ENCODE measurements around the gene SLC25A41. TPM values are rescaled to one million over a fixed set of nuclear protein-coding genes. Genes with fewer than 3 reads are reported as not detected.
A peak's percentile ranks its signal among the peaks of the same experiment; 100 is the strongest.

The SLC25A41 gene
- total and polyA plus RNA-seq, 2 of the 13 experiments (the other 11 are each of a cell fraction or from before 2014, with no cell fraction given), result 0.33 to 0.95 TPM

DNA sequence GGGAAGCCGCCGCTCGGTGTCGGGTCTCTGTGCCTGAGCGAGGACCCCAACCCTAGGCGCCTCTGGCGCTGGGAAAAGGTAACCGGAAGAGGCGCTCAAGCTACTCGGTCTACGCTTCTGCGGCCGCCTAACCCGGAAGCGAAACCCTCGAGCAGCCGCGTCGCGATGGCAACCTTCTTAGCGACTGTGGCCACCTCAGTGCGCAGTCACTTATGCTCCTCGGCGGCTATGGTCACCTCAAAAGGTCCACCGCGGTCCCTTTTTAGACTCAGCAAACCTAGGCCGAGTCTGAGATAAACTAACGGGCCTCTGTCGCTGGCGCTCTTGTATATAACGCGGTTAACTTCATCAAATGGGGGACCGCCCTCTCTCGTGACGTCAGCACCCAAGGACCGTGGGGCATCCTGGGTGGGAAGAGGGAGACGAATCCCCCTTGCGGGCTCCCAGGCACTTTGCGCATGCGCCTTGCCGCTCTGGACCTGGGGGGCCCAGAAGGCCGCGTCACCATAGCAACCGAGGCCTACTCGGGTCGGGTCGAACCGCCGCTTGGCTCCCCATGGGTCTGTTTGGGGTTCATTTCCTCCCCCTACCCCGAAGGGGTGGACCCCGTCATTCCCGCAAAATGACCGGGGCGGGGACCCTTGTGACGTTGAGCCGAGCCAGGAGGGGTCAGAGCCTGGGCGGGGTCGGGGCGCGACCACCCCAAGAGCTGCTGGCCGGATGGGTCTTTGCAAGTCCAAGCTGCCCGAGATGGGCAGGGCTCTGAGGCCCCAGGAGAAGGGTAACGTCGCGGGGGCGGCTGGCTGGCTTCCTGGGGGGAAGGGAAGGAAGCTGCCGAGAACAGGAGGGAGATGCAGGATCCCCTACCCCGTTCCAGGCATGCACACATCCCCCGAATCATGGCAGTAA lies 40.2 kb downstream of the SLC25A41 start, which contains the start of gene GTF2F1 (continued):
- TF ChIP-seq, protein P1, sequence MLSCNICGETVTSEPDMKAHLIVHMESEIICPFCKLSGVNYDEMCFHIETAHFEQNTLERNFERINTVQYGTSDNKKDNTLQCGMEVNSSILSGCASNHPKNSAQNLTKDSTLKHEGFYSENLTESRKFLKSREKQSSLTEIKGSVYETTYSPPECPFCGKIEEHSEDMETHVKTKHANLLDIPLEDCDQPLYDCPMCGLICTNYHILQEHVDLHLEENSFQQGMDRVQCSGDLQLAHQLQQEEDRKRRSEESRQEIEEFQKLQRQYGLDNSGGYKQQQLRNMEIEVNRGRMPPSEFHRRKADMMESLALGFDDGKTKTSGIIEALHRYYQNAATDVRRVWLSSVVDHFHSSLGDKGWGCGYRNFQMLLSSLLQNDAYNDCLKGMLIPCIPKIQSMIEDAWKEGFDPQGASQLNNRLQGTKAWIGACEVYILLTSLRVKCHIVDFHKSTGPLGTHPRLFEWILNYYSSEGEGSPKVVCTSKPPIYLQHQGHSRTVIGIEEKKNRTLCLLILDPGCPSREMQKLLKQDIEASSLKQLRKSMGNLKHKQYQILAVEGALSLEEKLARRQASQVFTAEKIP (CRISPR knock-in tag; IDR thresholded peaks at IDR 0.05; ENCODE audit: borderline replicate concordance), result no peak
- TF ChIP-seq ATF1 (CRISPR knock-in tag; IDR thresholded peaks at IDR 0.05) (peak; percentile 94), ZNF724P (CRISPR knock-in tag; IDR thresholded peaks at IDR 0.05; ENCODE audit: borderline replicate concordance) (no peak), KDM4B (CRISPR knock-in tag; IDR thresholded peaks at IDR 0.05) (no peak), RBM22 (optimal IDR thresholded peaks at IDR 0.05; ENCODE audit: low read length) (peak; percentile 81), TARDBP (CRISPR knock-in tag; IDR thresholded peaks at IDR 0.05) (peak; percentile 45; the same call in 1 of the 2 replicates), ZNF350 (CRISPR knock-in tag; IDR thresholded peaks at IDR 0.05; ENCODE audit: borderline replicate concordance, low read depth) (peak; percentile 68; the same call in 1 of the 2 replicates), ZNF143 (CRISPR knock-in tag; IDR thresholded peaks at IDR 0.05) (peak; percentile 85), KMT2B (CRISPR knock-in tag; IDR thresholded peaks at IDR 0.05) (peak; percentile 50), ZNF101 (CRISPR knock-in tag; IDR thresholded peaks at IDR 0.05; ENCODE audit: borderline replicate concordance, low read depth) (no peak), KLF9 (CRISPR knock-in tag; IDR thresholded peaks at IDR 0.05; ENCODE audit: low read depth) (no peak; the same call in 1 of the 2 replicates), GFI1 (CRISPR knock-in tag; IDR thresholded peaks at IDR 0.05; ENCODE audit: borderline replicate concordance) (no peak; the same call in 1 of the 2 replicates)
- TF ChIP-seq, protein P2, sequence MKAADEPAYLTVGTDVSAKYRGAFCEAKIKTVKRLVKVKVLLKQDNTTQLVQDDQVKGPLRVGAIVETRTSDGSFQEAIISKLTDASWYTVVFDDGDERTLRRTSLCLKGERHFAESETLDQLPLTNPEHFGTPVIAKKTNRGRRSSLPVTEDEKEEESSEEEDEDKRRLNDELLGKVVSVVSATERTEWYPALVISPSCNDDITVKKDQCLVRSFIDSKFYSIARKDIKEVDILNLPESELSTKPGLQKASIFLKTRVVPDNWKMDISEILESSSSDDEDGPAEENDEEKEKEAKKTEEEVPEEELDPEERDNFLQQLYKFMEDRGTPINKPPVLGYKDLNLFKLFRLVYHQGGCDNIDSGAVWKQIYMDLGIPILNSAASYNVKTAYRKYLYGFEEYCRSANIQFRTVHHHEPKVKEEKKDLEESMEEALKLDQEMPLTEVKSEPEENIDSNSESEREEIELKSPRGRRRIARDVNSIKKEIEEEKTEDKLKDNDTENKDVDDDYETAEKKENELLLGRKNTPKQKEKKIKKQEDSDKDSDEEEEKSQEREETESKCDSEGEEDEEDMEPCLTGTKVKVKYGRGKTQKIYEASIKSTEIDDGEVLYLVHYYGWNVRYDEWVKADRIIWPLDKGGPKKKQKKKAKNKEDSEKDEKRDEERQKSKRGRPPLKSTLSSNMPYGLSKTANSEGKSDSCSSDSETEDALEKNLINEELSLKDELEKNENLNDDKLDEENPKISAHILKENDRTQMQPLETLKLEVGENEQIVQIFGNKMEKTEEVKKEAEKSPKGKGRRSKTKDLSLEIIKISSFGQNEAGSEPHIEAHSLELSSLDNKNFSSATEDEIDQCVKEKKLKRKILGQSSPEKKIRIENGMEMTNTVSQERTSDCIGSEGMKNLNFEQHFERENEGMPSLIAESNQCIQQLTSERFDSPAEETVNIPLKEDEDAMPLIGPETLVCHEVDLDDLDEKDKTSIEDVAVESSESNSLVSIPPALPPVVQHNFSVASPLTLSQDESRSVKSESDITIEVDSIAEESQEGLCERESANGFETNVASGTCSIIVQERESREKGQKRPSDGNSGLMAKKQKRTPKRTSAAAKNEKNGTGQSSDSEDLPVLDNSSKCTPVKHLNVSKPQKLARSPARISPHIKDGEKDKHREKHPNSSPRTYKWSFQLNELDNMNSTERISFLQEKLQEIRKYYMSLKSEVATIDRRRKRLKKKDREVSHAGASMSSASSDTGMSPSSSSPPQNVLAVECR (CRISPR knock-in tag; IDR thresholded peaks at IDR 0.05; ENCODE audit: borderline replicate concordance), result peak; percentile 96
- TF ChIP-seq, protein P3, sequence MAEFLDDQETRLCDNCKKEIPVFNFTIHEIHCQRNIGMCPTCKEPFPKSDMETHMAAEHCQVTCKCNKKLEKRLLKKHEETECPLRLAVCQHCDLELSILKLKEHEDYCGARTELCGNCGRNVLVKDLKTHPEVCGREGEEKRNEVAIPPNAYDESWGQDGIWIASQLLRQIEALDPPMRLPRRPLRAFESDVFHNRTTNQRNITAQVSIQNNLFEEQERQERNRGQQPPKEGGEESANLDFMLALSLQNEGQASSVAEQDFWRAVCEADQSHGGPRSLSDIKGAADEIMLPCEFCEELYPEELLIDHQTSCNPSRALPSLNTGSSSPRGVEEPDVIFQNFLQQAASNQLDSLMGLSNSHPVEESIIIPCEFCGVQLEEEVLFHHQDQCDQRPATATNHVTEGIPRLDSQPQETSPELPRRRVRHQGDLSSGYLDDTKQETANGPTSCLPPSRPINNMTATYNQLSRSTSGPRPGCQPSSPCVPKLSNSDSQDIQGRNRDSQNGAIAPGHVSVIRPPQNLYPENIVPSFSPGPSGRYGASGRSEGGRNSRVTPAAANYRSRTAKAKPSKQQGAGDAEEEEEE (CRISPR knock-in tag; IDR thresholded peaks at IDR 0.05; ENCODE audit: borderline replicate concordance), result no peak
- TF ChIP-seq, protein P4, sequence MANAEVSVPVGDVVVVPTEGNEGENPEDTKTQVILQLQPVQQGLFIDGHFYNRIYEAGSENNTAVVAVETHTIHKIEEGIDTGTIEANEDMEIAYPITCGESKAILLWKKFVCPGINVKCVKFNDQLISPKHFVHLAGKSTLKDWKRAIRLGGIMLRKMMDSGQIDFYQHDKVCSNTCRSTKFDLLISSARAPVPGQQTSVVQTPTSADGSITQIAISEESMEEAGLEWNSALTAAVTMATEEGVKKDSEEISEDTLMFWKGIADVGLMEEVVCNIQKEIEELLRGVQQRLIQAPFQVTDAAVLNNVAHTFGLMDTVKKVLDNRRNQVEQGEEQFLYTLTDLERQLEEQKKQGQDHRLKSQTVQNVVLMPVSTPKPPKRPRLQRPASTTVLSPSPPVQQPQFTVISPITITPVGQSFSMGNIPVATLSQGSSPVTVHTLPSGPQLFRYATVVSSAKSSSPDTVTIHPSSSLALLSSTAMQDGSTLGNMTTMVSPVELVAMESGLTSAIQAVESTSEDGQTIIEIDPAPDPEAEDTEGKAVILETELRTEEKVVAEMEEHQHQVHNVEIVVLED (CRISPR knock-in tag; IDR thresholded peaks at IDR 0.05; ENCODE audit: borderline replicate concordance), result peak; percentile 82; the same call in 1 of the 2 replicates

All from HepG2 (cell line).